GM23248 (cell line): Measurements from ENCODE around the gene CEACAM6. TPM values are rescaled to one million over a fixed set of nuclear protein-coding genes. Genes with fewer than 3 reads are reported as not detected.

Experiments
- DNase-seq: peaks from one replicate; pipeline ENCODE4 v3.0.0-alpha.2; 2015
- H2AFZ ChIP-seq: fragments of 200-600 bp; sonication (generic); 2 replicates; pipeline ENCODE4 v1.6.1; 2016; ENCODE audit warnings: antibody characterized with exemption
- H3F3A ChIP-seq: fragments of 200-600 bp; sonication (generic); 2 replicates; pipeline ENCODE4 v1.6.1; 2016; ENCODE audit warnings: mild to moderate bottlenecking, antibody characterized with exemption, mixed run types; ENCODE audit not compliant: insufficient read depth
- H3K27ac ChIP-seq: fragments of 200-600 bp; sonication (generic); 2 replicates; pipeline ENCODE4 v1.5.1; 2016; ENCODE audit warnings: mild to moderate bottlenecking
- H3K27me3 ChIP-seq: fragments of 200-600 bp; sonication (generic); replicated peaks from 2 replicates; pipeline ENCODE4 v1.6.1; 2016; ENCODE audit warnings: mild to moderate bottlenecking; ENCODE audit not compliant: insufficient read depth
- H3K36me3 ChIP-seq: fragments of 200-600 bp; sonication (generic); 2 replicates; pipeline ENCODE4 v1.6.1; 2016; ENCODE audit warnings: low read depth, mild to moderate bottlenecking
- H3K4me1 ChIP-seq: fragments of 200-600 bp; sonication (generic); 2 replicates; pipeline ENCODE4 v1.6.1; 2016; ENCODE audit warnings: mild to moderate bottlenecking; ENCODE audit not compliant: insufficient read depth
- H3K4me2 ChIP-seq: fragments of 200-600 bp; sonication (generic); one replicate; pipeline ENCODE4 v1.6.1; 2016; ENCODE audit warnings: mild to moderate bottlenecking; ENCODE audit not compliant: unreplicated experiment
- H3K4me3 ChIP-seq: fragments of 200-600 bp; sonication (generic); 2 replicates; pipeline ENCODE4 v1.5.1; 2016; ENCODE audit warnings: mild to moderate bottlenecking
- H3K79me2 ChIP-seq: fragments of 200-600 bp; sonication (generic); 2 replicates; pipeline ENCODE4 v1.6.1; 2016; ENCODE audit warnings: mild to moderate bottlenecking; ENCODE audit not compliant: insufficient read depth
- H3K9ac ChIP-seq: fragments of 200-600 bp; sonication (generic); 2 replicates; pipeline ENCODE4 v1.6.1; 2016; ENCODE audit warnings: mild to moderate bottlenecking
- H3K9me2 ChIP-seq: fragments of 200-600 bp; sonication (generic); 2 replicates; pipeline ENCODE4 v1.6.1; 2016; ENCODE audit warnings: mixed run types, mild to moderate bottlenecking, moderate library complexity; ENCODE audit not compliant: insufficient read depth
- H3K9me3 ChIP-seq: fragments of 200-600 bp; sonication (generic); one replicate; pipeline ENCODE4 v1.6.1; 2017; ENCODE audit warnings: low read depth
- H4K20me1 ChIP-seq: fragments of 200-600 bp; sonication (generic); 2 replicates; pipeline ENCODE4 v1.6.0; 2016; ENCODE audit not compliant: insufficient read depth
- EZH2 ChIP-seq: fragments of 200-600 bp; sonication (generic); IDR thresholded peaks from 2 replicates; pipeline ENCODE4 v1.6.1; 2018; ENCODE audit warnings: antibody characterized with exemption, mild to moderate bottlenecking; ENCODE audit not compliant: insufficient read depth, poor library complexity, severe bottlenecking
- EZH2phosphoT487 ChIP-seq: fragments of 200-600 bp; sonication (generic); IDR thresholded peaks from 2 replicates; pipeline ENCODE4 v1.6.1; 2018; ENCODE audit warnings: antibody characterized with exemption, moderate library complexity, mild to moderate bottlenecking, low read depth; ENCODE audit not compliant: insufficient read depth
- WGBS, 2 experiments: methylation state at CpG; one replicate each; pipeline ENCODE4 v1.1.6; 2015 to 2017; ENCODE audit warnings: low lambda C conversion rate in 2 of 2, low coverage in 1 of 2; ENCODE audit errors: missing lambda C conversion rate in 2 of 2; 5-methylcytosine and 5-hydroxymethylcytosine counted together
- in situ Hi-C: fragments of 300-500 bp; cut with MboI; formaldehyde crosslinking; loops from 2 replicates; pipeline ENCODE4 v1.15.0; 2020
- polyA plus RNA-seq: library from polyadenylated mRNA; unstranded; fragments of >200 nt; fragmentation: Nextera tagmentation; extraction: Ambion mirVana; gene quantifications from 2 replicates; pipeline ENCODE4 v1.2.1, GENCODE V29; 2016
- total RNA-seq: library from RNA; depleted of rRNA; stranded (reverse); fragments of >200 nt; shearing (Covaris generic); gene quantifications from 2 replicates; pipeline ENCODE4 v1.2.3, GENCODE V29; 2014

The CEACAM6 gene
- total and polyA plus RNA-seq, 2 experiments from 2014 or later, result not detected

- 65 to 66% methylated on average over 4 of the region's 4 CpGs for WGBS, 2 experiments
- in situ Hi-C loops, result no loop called here
- Histone ChIP-seq H3K27ac (no peak overlapping the region), H3K9me3 (no peaks in the 10 kb centered on the region), H3K9me2 (no peaks in the 10 kb centered on the region), H3K4me2 (no peak overlapping the region), H3K4me1 (no peaks in the 10 kb centered on the region), H3K9ac (no peak overlapping the region), H3K27me3 (peaks cover 28% of the 10 kb centered on the region), H3K4me3 (no peak overlapping the region), H2AFZ (no peak overlapping the region), H3K79me2 (no peaks in the 10 kb centered on the region), H4K20me1 (no peaks in the 10 kb centered on the region), H3F3A (no peaks in the 10 kb centered on the region), H3K36me3 (no peaks in the 10 kb centered on the region)
- DNase-seq, result no peak
- TF ChIP-seq EZH2phosphoT487 (no peak), EZH2 (no peak)
Observed at GRCh38 chr19:41769608-41770007, 14.3 kb downstream of the CEACAM6 start.

GRCh38 chr19:41771410-41771809 is 16.1 kb downstream of the CEACAM6 start:
- Histone ChIP-seq H2AFZ (no peak overlapping the region), H3F3A (no peaks in the 10 kb centered on the region), H3K4me1 (no peaks in the 10 kb centered on the region), H3K9ac (no peak overlapping the region), H3K36me3 (no peaks in the 10 kb centered on the region), H3K27ac (no peak overlapping the region), H3K4me3 (no peak overlapping the region), H3K4me2 (no peak overlapping the region), H3K9me3 (no peaks in the 10 kb centered on the region), H3K9me2 (no peaks in the 10 kb centered on the region), H4K20me1 (no peaks in the 10 kb centered on the region), H3K79me2 (no peaks in the 10 kb centered on the region), H3K27me3 (peaks cover 21% of the 10 kb centered on the region)
- WGBS, 2 experiments, result 55 to 59% methylated on average over 2 of the region's 2 CpGs
- DNase-seq, result no peak
- in situ Hi-C loops, result no loop called here
- TF ChIP-seq EZH2 (no peak), EZH2phosphoT487 (no peak)

- WGBS, 2 experiments, result 11% methylated on average over 6 of the region's 6 CpGs
- Histone ChIP-seq H3F3A (no peaks in the 10 kb centered on the region), H3K27me3 (peaks cover 17% of the 10 kb centered on the region), H3K79me2 (no peaks in the 10 kb centered on the region), H3K9ac (no peak overlapping the region), H3K9me3 (no peaks in the 10 kb centered on the region), H2AFZ (no peak overlapping the region), H3K4me3 (no peak overlapping the region), H3K4me1 (no peaks in the 10 kb centered on the region), H3K27ac (no peak overlapping the region), H3K9me2 (no peaks in the 10 kb centered on the region), H3K4me2 (no peak overlapping the region), H4K20me1 (no peaks in the 10 kb centered on the region), H3K36me3 (no peaks in the 10 kb centered on the region)
- no peak for TF ChIP-seq EZH2phosphoT487
- TF ChIP-seq EZH2, result no peak
- DNase-seq, result no peak
- in situ Hi-C loops, result no loop called here
Observed at GRCh38 chr19:41774515-41774980, 19.2 kb downstream of the CEACAM6 start.

GRCh38 chr19:41776700-41777099 is 21.4 kb downstream of the CEACAM6 start:
- no peak for DNase-seq
- Histone ChIP-seq H3K4me3 (no peak overlapping the region), H3K27ac (no peak overlapping the region), H3K9me3 (no peaks in the 10 kb centered on the region), H4K20me1 (no peaks in the 10 kb centered on the region), H3K4me2 (no peak overlapping the region), H3K9me2 (no peaks in the 10 kb centered on the region), H3K27me3 (peaks cover 11% of the 10 kb centered on the region), H3K79me2 (no peaks in the 10 kb centered on the region), H2AFZ (no peak overlapping the region), H3F3A (no peaks in the 10 kb centered on the region), H3K36me3 (no peaks in the 10 kb centered on the region), H3K4me1 (no peaks in the 10 kb centered on the region), H3K9ac (no peak overlapping the region)
- in situ Hi-C loops, result no loop called here
- WGBS, 2 experiments, result 4 to 11% methylated on average over 2 of the region's 2 CpGs
- TF ChIP-seq EZH2 (no peak), EZH2phosphoT487 (no peak)

GRCh38 chr19:41783612-41784011 is 28.3 kb downstream of the CEACAM6 start:
- in situ Hi-C loops, result no loop called here
- no peak for DNase-seq
- Histone ChIP-seq H3K4me2 (no peak overlapping the region), H3K4me1 (no peaks in the 10 kb centered on the region), H3K9me2 (no peaks in the 10 kb centered on the region), H2AFZ (no peak overlapping the region), H3K9me3 (no peaks in the 10 kb centered on the region), H3K27ac (no peak overlapping the region), H3K36me3 (no peaks in the 10 kb centered on the region), H3K4me3 (no peak overlapping the region), H3K9ac (no peak overlapping the region), H3K27me3 (peaks cover 36% of the 10 kb centered on the region), H3K79me2 (no peaks in the 10 kb centered on the region), H3F3A (no peaks in the 10 kb centered on the region), H4K20me1 (no peaks in the 10 kb centered on the region)
- TF ChIP-seq EZH2phosphoT487, result no peak
- TF ChIP-seq EZH2, result no peak
- 25 to 27% methylated on average over 5 of the region's 5 CpGs for WGBS, 2 experiments
